ENCODE measurements around the gene BCL2A1.
"Not testable (repeated sequence)": the region's sequence is repeated elsewhere in the genome, so short reads cannot be mapped to it uniquely, and the experiment has no call there.

BCL2A1 gene

GRCh38 chr15:80017139-80017538, 46.1 kb upstream of the BCL2A1 start:
- H3K27me3 ChIP-seq (ENCODE audit: insufficient read depth, low read length); H3K9ac ChIP-seq (ENCODE audit: low read length); H3K4me2 ChIP-seq (ENCODE audit: low read length); H3K18ac ChIP-seq (ENCODE audit: low read length); H3K4me3 ChIP-seq (ENCODE audit: low read depth, low read length); H4K91ac ChIP-seq (ENCODE audit: low read depth, low read length); H3K79me2 ChIP-seq (ENCODE audit: control insufficient read depth, insufficient read depth, low read length, poor library complexity); H2AK5ac ChIP-seq (ENCODE audit: low read length); H4K8ac ChIP-seq (ENCODE audit: low read depth, low read length); H3K27ac ChIP-seq (ENCODE audit: low read depth, low read length); H3K14ac ChIP-seq (ENCODE audit: low read length); H4K12ac ChIP-seq (ENCODE audit: low read depth, low read length); H2BK5ac ChIP-seq (ENCODE audit: low read depth, low read length, poor library complexity); DNase-seq; H2BK120ac ChIP-seq (ENCODE audit: insufficient read depth, low read length, poor library complexity); H3K9me3 ChIP-seq (ENCODE audit: insufficient read depth, low read depth, low read length); H3K36me3 ChIP-seq (ENCODE audit: control insufficient read depth in 1 of 2, insufficient read depth in 2 of 2, low read length in 2 of 2); H3K4ac ChIP-seq (ENCODE audit: low read depth, low read length); H3K4me1 ChIP-seq (ENCODE audit: control insufficient read depth in 1 of 2, insufficient read depth in 2 of 2, low read length in 2 of 2); H2AFZ ChIP-seq (ENCODE audit: insufficient read depth, low read length, poor library complexity); H3K23ac ChIP-seq (ENCODE audit: low read length); H2BK12ac ChIP-seq (ENCODE audit: low read length); H3K79me1 ChIP-seq (ENCODE audit: low read length): not testable (repeated sequence)
- no CpG with 5 or more reads among the region's 8 CpGs for WGBS (ENCODE audit: extremely low coverage, insufficient coverage, insufficient read length)

- not testable (repeated sequence) for H3K27ac ChIP-seq (ENCODE audit: low read depth, low read length); H3K79me1 ChIP-seq (ENCODE audit: low read length); H3K36me3 ChIP-seq (ENCODE audit: control insufficient read depth in 1 of 2, insufficient read depth in 2 of 2, low read length in 2 of 2); DNase-seq; H4K91ac ChIP-seq (ENCODE audit: low read depth, low read length); H3K4me3 ChIP-seq (ENCODE audit: low read depth, low read length); H4K8ac ChIP-seq (ENCODE audit: low read depth, low read length); H2BK12ac ChIP-seq (ENCODE audit: low read length); H4K12ac ChIP-seq (ENCODE audit: low read depth, low read length); H3K4ac ChIP-seq (ENCODE audit: low read depth, low read length); H2AFZ ChIP-seq (ENCODE audit: insufficient read depth, low read length, poor library complexity); H3K4me2 ChIP-seq (ENCODE audit: low read length); H3K27me3 ChIP-seq (ENCODE audit: insufficient read depth, low read length); H2BK5ac ChIP-seq (ENCODE audit: low read depth, low read length, poor library complexity); H3K79me2 ChIP-seq (ENCODE audit: control insufficient read depth, insufficient read depth, low read length, poor library complexity); H3K4me1 ChIP-seq (ENCODE audit: control insufficient read depth in 1 of 2, insufficient read depth in 2 of 2, low read length in 2 of 2); H2AK5ac ChIP-seq (ENCODE audit: low read length); H3K14ac ChIP-seq (ENCODE audit: low read length); H3K9me3 ChIP-seq (ENCODE audit: insufficient read depth, low read depth, low read length); H3K23ac ChIP-seq (ENCODE audit: low read length); H3K18ac ChIP-seq (ENCODE audit: low read length); H3K9ac ChIP-seq (ENCODE audit: low read length); H2BK120ac ChIP-seq (ENCODE audit: insufficient read depth, low read length, poor library complexity)
- WGBS (ENCODE audit: extremely low coverage, insufficient coverage, insufficient read length): no CpG with 5 or more reads among the region's 27 CpGs
Observed at GRCh38 chr15:80016506-80016905, 45.5 kb upstream of the BCL2A1 start.

GRCh38 chr15:80015156-80015555, 44.2 kb upstream of the BCL2A1 start:
- Histone ChIP-seq H2AK5ac (ENCODE audit: low read length) (no peak overlapping the region), H2BK12ac (ENCODE audit: low read length) (no peak overlapping the region), H4K91ac (ENCODE audit: low read depth, low read length) (no peak overlapping the region), H4K12ac (ENCODE audit: low read depth, low read length) (no peak overlapping the region), H4K8ac (ENCODE audit: low read depth, low read length) (no peak overlapping the region), H3K4me1 (ENCODE audit: control insufficient read depth in 1 of 2, insufficient read depth in 2 of 2, low read length in 2 of 2) (no peaks in the 10 kb centered on the region), H3K36me3 (ENCODE audit: control insufficient read depth in 1 of 2, insufficient read depth in 2 of 2, low read length in 2 of 2) (no peaks in the 10 kb centered on the region), H2AFZ (ENCODE audit: insufficient read depth, low read length, poor library complexity) (no peak overlapping the region), H2BK120ac (ENCODE audit: insufficient read depth, low read length, poor library complexity) (no peak overlapping the region), H3K79me1 (ENCODE audit: low read length) (no peaks in the 10 kb centered on the region), H3K4ac (ENCODE audit: low read depth, low read length) (no peak overlapping the region), H3K4me3 (ENCODE audit: low read depth, low read length) (no peak overlapping the region), H3K14ac (ENCODE audit: low read length) (no peak overlapping the region), H3K9ac (ENCODE audit: low read length) (no peak overlapping the region), H3K27me3 (ENCODE audit: insufficient read depth, low read length) (no peaks in the 10 kb centered on the region), H3K79me2 (ENCODE audit: control insufficient read depth, insufficient read depth, low read length, poor library complexity) (no peaks in the 10 kb centered on the region), H2BK5ac (ENCODE audit: low read depth, low read length, poor library complexity) (no peak overlapping the region), H3K9me3 (ENCODE audit: insufficient read depth, low read depth, low read length) (no peaks in the 10 kb centered on the region), H3K23ac (ENCODE audit: low read length) (no peak overlapping the region), H3K18ac (ENCODE audit: low read length) (no peak overlapping the region), H3K4me2 (ENCODE audit: low read length) (no peak overlapping the region), H3K27ac (ENCODE audit: low read depth, low read length) (no peak overlapping the region)
- no CpG with 5 or more reads among the region's 2 CpGs for WGBS (ENCODE audit: extremely low coverage, insufficient coverage, insufficient read length)
- DNase-seq: no peak

GRCh38 chr15:80014186-80014585, 43.2 kb upstream of the BCL2A1 start:
- not testable (repeated sequence) for H4K12ac ChIP-seq (ENCODE audit: low read depth, low read length); H2AK5ac ChIP-seq (ENCODE audit: low read length); H3K36me3 ChIP-seq (ENCODE audit: control insufficient read depth in 1 of 2, insufficient read depth in 2 of 2, low read length in 2 of 2); H4K8ac ChIP-seq (ENCODE audit: low read depth, low read length); H3K4me3 ChIP-seq (ENCODE audit: low read depth, low read length); H3K79me2 ChIP-seq (ENCODE audit: control insufficient read depth, insufficient read depth, low read length, poor library complexity); H2BK5ac ChIP-seq (ENCODE audit: low read depth, low read length, poor library complexity); H3K14ac ChIP-seq (ENCODE audit: low read length); H3K23ac ChIP-seq (ENCODE audit: low read length); H4K91ac ChIP-seq (ENCODE audit: low read depth, low read length); H3K9me3 ChIP-seq (ENCODE audit: insufficient read depth, low read depth, low read length); H2BK120ac ChIP-seq (ENCODE audit: insufficient read depth, low read length, poor library complexity); H3K18ac ChIP-seq (ENCODE audit: low read length); H3K9ac ChIP-seq (ENCODE audit: low read length); H3K4me1 ChIP-seq (ENCODE audit: control insufficient read depth in 1 of 2, insufficient read depth in 2 of 2, low read length in 2 of 2); H3K79me1 ChIP-seq (ENCODE audit: low read length); H2AFZ ChIP-seq (ENCODE audit: insufficient read depth, low read length, poor library complexity); H3K4ac ChIP-seq (ENCODE audit: low read depth, low read length); H3K27ac ChIP-seq (ENCODE audit: low read depth, low read length); H3K4me2 ChIP-seq (ENCODE audit: low read length); H2BK12ac ChIP-seq (ENCODE audit: low read length); H3K27me3 ChIP-seq (ENCODE audit: insufficient read depth, low read length)
- peak in 1 of 2 donors; percentile 56 for DNase-seq
- no CpG with 5 or more reads among the region's 7 CpGs for WGBS (ENCODE audit: extremely low coverage, insufficient coverage, insufficient read length)

All from trophoblast cell (in vitro differentiated cells and primary cell).